Measurements from ENCODE around the gene CDH4.

DNA sequence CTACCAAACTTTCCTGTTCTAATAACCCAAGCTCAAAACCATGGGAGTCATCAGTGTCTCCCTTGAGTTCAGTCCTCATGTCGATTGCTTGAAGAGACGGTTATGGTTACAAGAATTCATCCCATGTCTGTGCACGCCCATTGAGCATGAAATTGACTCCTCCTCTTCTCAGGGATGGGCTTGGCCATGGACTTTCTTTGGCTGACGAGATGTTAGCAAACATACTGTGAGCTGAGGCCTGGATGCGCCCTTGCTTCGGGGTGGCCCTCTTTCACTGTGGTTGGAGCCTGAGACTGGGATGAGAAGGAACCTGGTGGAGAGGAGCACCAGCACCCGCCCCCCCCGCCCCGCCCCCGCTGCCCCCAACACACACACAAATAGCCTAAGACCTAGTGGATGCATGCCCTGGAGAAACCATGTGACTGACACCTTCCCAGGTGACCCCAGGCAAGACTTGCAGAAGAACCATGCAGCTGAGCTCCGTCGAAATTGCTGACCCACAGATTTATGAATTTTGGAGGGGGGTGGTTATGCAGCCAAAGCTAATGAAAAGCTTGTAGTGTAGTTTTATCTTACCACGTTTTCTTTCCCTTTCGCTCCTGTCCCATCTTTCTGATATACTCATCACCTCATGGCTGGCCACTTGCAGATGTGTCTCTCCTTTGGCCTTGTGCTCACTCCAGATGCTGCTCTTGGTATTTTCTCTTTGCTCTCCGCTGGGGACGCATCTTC, 231.4 kb downstream of the CDH4 start:
- TF ChIP-seq, protein P1, sequence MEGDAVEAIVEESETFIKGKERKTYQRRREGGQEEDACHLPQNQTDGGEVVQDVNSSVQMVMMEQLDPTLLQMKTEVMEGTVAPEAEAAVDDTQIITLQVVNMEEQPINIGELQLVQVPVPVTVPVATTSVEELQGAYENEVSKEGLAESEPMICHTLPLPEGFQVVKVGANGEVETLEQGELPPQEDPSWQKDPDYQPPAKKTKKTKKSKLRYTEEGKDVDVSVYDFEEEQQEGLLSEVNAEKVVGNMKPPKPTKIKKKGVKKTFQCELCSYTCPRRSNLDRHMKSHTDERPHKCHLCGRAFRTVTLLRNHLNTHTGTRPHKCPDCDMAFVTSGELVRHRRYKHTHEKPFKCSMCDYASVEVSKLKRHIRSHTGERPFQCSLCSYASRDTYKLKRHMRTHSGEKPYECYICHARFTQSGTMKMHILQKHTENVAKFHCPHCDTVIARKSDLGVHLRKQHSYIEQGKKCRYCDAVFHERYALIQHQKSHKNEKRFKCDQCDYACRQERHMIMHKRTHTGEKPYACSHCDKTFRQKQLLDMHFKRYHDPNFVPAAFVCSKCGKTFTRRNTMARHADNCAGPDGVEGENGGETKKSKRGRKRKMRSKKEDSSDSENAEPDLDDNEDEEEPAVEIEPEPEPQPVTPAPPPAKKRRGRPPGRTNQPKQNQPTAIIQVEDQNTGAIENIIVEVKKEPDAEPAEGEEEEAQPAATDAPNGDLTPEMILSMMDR (IDR thresholded peaks at IDR 0.05), result no peak
- TF ChIP-seq POLR2A (IDR thresholded peaks at IDR 0.05), result no peak
